Endothelial cell of umbilical vein (primary cell): ENCODE data around the gene TRIM34. TPM values are rescaled to one million over a fixed set of nuclear protein-coding genes. Genes with fewer than 3 reads are reported as not detected.

Source experiments
- BruUV-seq: library from RNA; stranded (reverse); fragments of 400-500 nt; replicated peaks from 2 replicates; lab custom pipeline; 2021; lab: Mats Ljungman, UMichigan
- CTCF ChIA-PET: fragments of 300-600, 350-600 bp; sonication (Branson Sonifier 250); formaldehyde crosslinking; loops from one replicate; lab custom pipeline; 2021; ENCODE audit warnings: antibody characterized with exemption, inconsistent platforms; lab: Charles Lee
- POLR2A ChIA-PET: fragments of 300-600, 350-600 bp; sonication (Branson Sonifier 250); formaldehyde crosslinking; loops from one replicate; lab custom pipeline; 2021; ENCODE audit warnings: antibody characterized with exemption, inconsistent platforms; lab: Charles Lee
- DNase-seq: peaks from one replicate; pipeline ENCODE4 v3.0.0-alpha.2; 2011; ENCODE audit warnings: low read depth, low spot score
- FAIRE-seq: peaks from 2 replicates; lab custom pipeline; 2011; peaks lifted over from hg19 to GRCh38; lab: Jason Lieb, UNC
- H2AFZ ChIP-seq: 2 replicates; pipeline ENCODE4 v1.6.0; 2012; ENCODE audit warnings: low read depth, low read length, control low read depth, inconsistent platforms
- H3K27ac ChIP-seq: 2 replicates; pipeline ENCODE4 v1.5.1; 2011; ENCODE audit warnings: low read depth, mild to moderate bottlenecking, control low read depth, low read length, moderate library complexity; ENCODE audit not compliant: insufficient read depth
- H3K27me3 ChIP-seq, 2 experiments: 2 replicates each; pipeline versions ENCODE4 v1.6.0 to v1.6.1; 2011; ENCODE audit warnings: low read length in 2 of 2, mixed read lengths in 1 of 2; ENCODE audit not compliant: control insufficient read depth in 2 of 2, insufficient read depth in 2 of 2
- H3K36me3 ChIP-seq, 2 experiments: 2 replicates in 1 of 2; 3 replicates in 1 of 2; pipeline ENCODE4 v1.5.1; 2011; ENCODE audit warnings: low read length in 2 of 2, mild to moderate bottlenecking in 1 of 2, moderate library complexity in 1 of 2; ENCODE audit not compliant: control insufficient read depth in 2 of 2, insufficient read depth in 2 of 2; ENCODE audit errors: extremely low read depth in 1 of 2
- H3K4me1 ChIP-seq: 3 replicates; pipeline ENCODE4 v1.5.1; 2011; ENCODE audit warnings: mild to moderate bottlenecking, low read length; ENCODE audit not compliant: control insufficient read depth, insufficient read depth; ENCODE audit errors: extremely low read depth
- H3K4me2 ChIP-seq: 2 replicates; pipeline ENCODE4 v1.6.1; 2011; ENCODE audit warnings: low read length, control low read depth, mixed read lengths; ENCODE audit not compliant: insufficient read depth
- H3K4me3 ChIP-seq, 3 experiments: fragments of 200-600 bp in 1 of 3; sonication (generic), shearing (Covaris generic) in 1 of 3; replicated peaks in 1 of 3; 2 replicates each; pipeline ENCODE4 v1.5.1; 2011 to 2016; ENCODE audit warnings: control low read depth in 3 of 3, low read length in 3 of 3, mild to moderate bottlenecking in 2 of 3, inconsistent platforms in 1 of 3, low read depth in 1 of 3, moderate library complexity in 1 of 3; ENCODE audit not compliant: insufficient read depth in 1 of 3
- H3K79me2 ChIP-seq: 2 replicates; pipeline ENCODE4 v1.6.0; 2012; ENCODE audit warnings: low read length, inconsistent platforms; ENCODE audit not compliant: control insufficient read depth, insufficient read depth
- H3K9ac ChIP-seq: replicated peaks from 2 replicates; pipeline ENCODE3; 2011; ENCODE audit warnings: low read length, control low read depth; ENCODE audit not compliant: insufficient read depth; ENCODE audit errors: extremely low read depth
- H3K9me1 ChIP-seq: replicated peaks from 3 replicates; pipeline ENCODE4 v1.6.0; 2011; ENCODE audit warnings: mild to moderate bottlenecking, low read length; ENCODE audit not compliant: control insufficient read depth, insufficient read depth; ENCODE audit errors: extremely low read depth
- H3K9me3 ChIP-seq: replicated peaks from 2 replicates; pipeline ENCODE4 v1.5.1; 2012; ENCODE audit warnings: low read length, inconsistent platforms; ENCODE audit not compliant: control insufficient read depth, insufficient read depth
- H4K20me1 ChIP-seq: replicated peaks from 2 replicates; pipeline ENCODE3; 2011; ENCODE audit warnings: mild to moderate bottlenecking, low read length; ENCODE audit not compliant: control insufficient read depth, insufficient read depth; ENCODE audit errors: extremely low read depth
- CTCF ChIP-seq, 2 donors: IDR thresholded peaks; 1 replicate in 1 of 2; 2 replicates in 1 of 2; pipeline ENCODE4 v1.5.1; 2011; ENCODE audit warnings: low read length in 2 of 2, mild to moderate bottlenecking in 2 of 2, moderate library complexity in 2 of 2, control low read depth in 1 of 2, inconsistent platforms in 1 of 2, low read depth in 1 of 2; ENCODE audit not compliant: insufficient read depth in 1 of 2; ENCODE audit errors: extremely low read depth in 1 of 2
- FOS ChIP-seq: IDR thresholded peaks from 2 replicates; pipeline ENCODE4 v1.6.1; 2011; ENCODE audit warnings: mild to moderate bottlenecking, low read length, moderate library complexity, borderline replicate concordance; ENCODE audit not compliant: insufficient read depth
- GATA2 ChIP-seq: IDR thresholded peaks from 2 replicates; pipeline ENCODE4 v1.7.0; 2011; ENCODE audit warnings: low read depth, mild to moderate bottlenecking, moderate library complexity, mixed read lengths, low read length; ENCODE audit not compliant: insufficient read length, insufficient read depth
- JUN ChIP-seq: IDR thresholded peaks from 2 replicates; pipeline ENCODE4 v1.6.1; 2011; ENCODE audit warnings: borderline replicate concordance, low read depth; ENCODE audit not compliant: insufficient read length, insufficient read depth
- MAX ChIP-seq: IDR thresholded peaks from 2 replicates; pipeline ENCODE4 v1.6.1; 2011; ENCODE audit not compliant: insufficient read depth, insufficient read length
- MYC ChIP-seq: IDR thresholded peaks from one replicate; pipeline ENCODE4 v1.6.1; 2011; ENCODE audit warnings: mild to moderate bottlenecking, low read depth, low read length
- POLR2AphosphoS5 ChIP-seq: IDR thresholded peaks from 2 replicates; pipeline ENCODE4 v1.6.1; 2012; ENCODE audit warnings: low read depth, mild to moderate bottlenecking, control low read depth, low read length, moderate library complexity; ENCODE audit not compliant: insufficient read depth
- dilution Hi-C: fragments of 300-500 bp; cut with MboI; formaldehyde crosslinking; loops from one replicate; pipeline ENCODE4 v1.15.0; 2019; ENCODE audit warnings: low sequenced_read_pairs; ENCODE audit not compliant: extremely low pct_ligation_motif_present
- intact Hi-C: fragments of 100-400 bp; cut with micrococcal nuclease; formaldehyde crosslinking; loops from one replicate; pipeline ENCODE4 v1.10.0; 2022
- polyA plus RNA-seq, 4 experiments: library from polyadenylated mRNA; depleted of rRNA in 3 of 4; stranded (reverse) in 3 of 4; unstranded in 1 of 4; fragments of >200 nt; gene quantifications; 2 replicates each; pipeline versions ENCODE4 v1.2.1 to v1.2.3, GENCODE V29; 2011 to 2012; ENCODE audit warnings: missing spikeins in 1 of 4
- total RNA-seq: library from RNA; stranded (reverse); gene quantifications from 2 replicates; pipeline ENCODE4 v1.2.3, GENCODE V29; 2021

Gene TRIM34
- total and polyA plus RNA-seq, 2 donors (not counting 3 experiments of a cell fraction or from before 2014, with no cell fraction given), result 6.7 to 14.6 TPM

GRCh38 chr11:5618807-5619206 lies 6.0 kb upstream of the TRIM34 start:
- intact Hi-C loops (no loop called here), dilution Hi-C loops (no loop called here)
- peak overlapping the region; percentile 42 for H2AFZ ChIP-seq
- FAIRE-seq (no peak), DNase-seq (peak; percentile 43)
- no peak overlapping the region for H3K4me3 ChIP-seq
- CTCF ChIA-PET, result interaction anchor here (1.2 to 1.3 kb wide), 2 partner anchors 15 to 19 kb away, joined by 3 to 4 read pairs; no protein-coding TSS in a partner anchor
- TF ChIP-seq MAX (no peak), MYC (no peak), FOS (no peak), JUN (no peak), POLR2AphosphoS5 (no peak), GATA2 (no peak), CTCF (IDR thresholded peaks at IDR 0.05; ENCODE audit: extremely low read depth in 1 of 2, insufficient read depth in 1 of 2, low read depth in 1 of 2, low read length in 2 of 2) (no peak)
- no peaks in the 10 kb centered on the region for H3K9me3 ChIP-seq
- peaks cover 15% of the 10 kb centered on the region for H3K4me1 ChIP-seq
- no TSS peak for BruUV-seq
- H3K9ac ChIP-seq, result no peak overlapping the region
- H3K9me1 ChIP-seq, result no peaks in the 10 kb centered on the region
- no peaks in the 10 kb centered on the region for H3K79me2 ChIP-seq
- H3K27me3 ChIP-seq, result no peaks in the 10 kb centered on the region
- no peaks in the 10 kb centered on the region for H4K20me1 ChIP-seq
- H3K27ac ChIP-seq, result no peak overlapping the region
- POLR2A ChIA-PET, result no interaction called here
- H3K4me2 ChIP-seq, result no peak overlapping the region
- H3K36me3 ChIP-seq, result no peaks in the 10 kb centered on the region
